ENCODE data around the gene SMYD5. TPM values are rescaled to one million over a fixed set of nuclear protein-coding genes. Genes with fewer than 3 reads are reported as not detected.

SMYD5 gene
- total RNA-seq, 2 experiments from 2014 or later = 39.6 to 48.6 TPM

GRCh38 chr2:73249636-73250035 lies 35.6 kb downstream of the SMYD5 start:
- intact Hi-C loops (cut with micrococcal nuclease) = no loop called here
- ChIA-PET POLR2A (interaction anchor here (1.1 to 7.9 kb wide), 6 partner anchors 9 to 351 kb away, joined by 3 to 97 read pairs (median 4); partner anchors contain the start of genes CCT7 and PRADC1), CTCF (interaction anchor here (1.3 to 1.9 kb wide), 3 partner anchors 11 to 40 kb away, joined by 3 to 10 read pairs (median 3); no protein-coding TSS in a partner anchor)
- Mint-ChIP-seq H3K9me3 (no peaks in the 10 kb centered on the region), H3K4me3 (no peak overlapping the region), H3K4me1 (ENCODE audit: low read depth) (peaks cover 7% of the 10 kb centered on the region), H3K27me3 (no peaks in the 10 kb centered on the region), H3K27ac (no peak overlapping the region), H3K36me3 (ENCODE audit: low read depth) (peaks cover 62% of the 10 kb centered on the region)
- DNase-seq = no peak
- no peak for TF ChIP-seq CTCF (IDR thresholded peaks at IDR 0.05)
- no peak for ATAC-seq

- H3K9me3 Mint-ChIP-seq = no peaks in the 10 kb centered on the region
- intact Hi-C loops (cut with micrococcal nuclease) = no loop called here
- no peak overlapping the region for H3K27ac Mint-ChIP-seq
- POLR2A ChIA-PET = interaction anchor here (0.9 to 7.9 kb wide), 7 partner anchors 8 to 38 kb away, joined by 3 to 97 read pairs (median 4); partner anchors contain the start of genes CCT7 and PRADC1
- CTCF ChIA-PET = interaction anchor here (1.0 to 1.9 kb wide), 4 partner anchors 13 to 277 kb away, joined by 3 to 10 read pairs (median 3); no protein-coding TSS in a partner anchor
- H3K4me3 Mint-ChIP-seq = no peak overlapping the region
- H3K36me3 Mint-ChIP-seq (ENCODE audit: low read depth) = peaks cover 52% of the 10 kb centered on the region
- ATAC-seq = no peak
- DNase-seq = no peak
- peaks cover 5% of the 10 kb centered on the region for H3K4me1 Mint-ChIP-seq (ENCODE audit: low read depth)
- TF ChIP-seq CTCF (IDR thresholded peaks at IDR 0.05) = no peak
- H3K27me3 Mint-ChIP-seq = no peaks in the 10 kb centered on the region
Observed at GRCh38 chr2:73250872-73251846, 37.1 kb downstream of the SMYD5 start.

- no peak overlapping the region for H3K27ac Mint-ChIP-seq
- intact Hi-C loops (cut with micrococcal nuclease) = no loop called here
- H3K4me1 Mint-ChIP-seq (ENCODE audit: low read depth) = no peaks in the 10 kb centered on the region
- no peaks in the 10 kb centered on the region for H3K27me3 Mint-ChIP-seq
- no peaks in the 10 kb centered on the region for H3K9me3 Mint-ChIP-seq
- POLR2A ChIA-PET = interaction anchor here (2.4 to 7.9 kb wide), 2 partner anchors 15 to 27 kb away, joined by 7 to 97 read pairs; partner anchors contain the start of genes CCT7 and PRADC1
- H3K36me3 Mint-ChIP-seq (ENCODE audit: low read depth) = peaks cover 40% of the 10 kb centered on the region
- no peak for TF ChIP-seq CTCF (IDR thresholded peaks at IDR 0.05)
- CTCF ChIA-PET = interaction anchor here (1.7 kb wide), 1 partner anchor 38 kb away, joined by 6 read pairs; no protein-coding TSS in a partner anchor
- no peak for ATAC-seq
- no peak overlapping the region for H3K4me3 Mint-ChIP-seq
- DNase-seq = no peak
Observed at GRCh38 chr2:73252238-73253027, 38.4 kb downstream of the SMYD5 start.

- CTCF ChIA-PET = interaction anchor here (1.7 to 1.8 kb wide), 2 partner anchors 15 to 37 kb away, joined by 4 to 6 read pairs; no protein-coding TSS in a partner anchor
- no peak for TF ChIP-seq CTCF (IDR thresholded peaks at IDR 0.05)
- no peaks in the 10 kb centered on the region for H3K9me3 Mint-ChIP-seq
- no peak for ATAC-seq
- H3K4me1 Mint-ChIP-seq (ENCODE audit: low read depth) = peaks cover 3% of the 10 kb centered on the region
- intact Hi-C loops (cut with micrococcal nuclease) = no loop called here
- no peak overlapping the region for H3K4me3 Mint-ChIP-seq
- no peaks in the 10 kb centered on the region for H3K27me3 Mint-ChIP-seq
- DNase-seq = no peak
- POLR2A ChIA-PET = interaction anchor here (0.9 to 7.9 kb wide), 6 partner anchors 9 to 43 kb away, joined by 3 to 97 read pairs (median 4); partner anchors contain the start of genes CCT7 and PRADC1
- H3K36me3 Mint-ChIP-seq (ENCODE audit: low read depth) = peaks cover 35% of the 10 kb centered on the region
- H3K27ac Mint-ChIP-seq = peak overlapping the region; percentile 49
Observed at GRCh38 chr2:73253400-73253799, 39.4 kb downstream of the SMYD5 start.
